H9 (cell line): ENCODE measurements around the gene RASGEF1C. TPM values are rescaled to one million over a fixed set of nuclear protein-coding genes. Genes with fewer than 3 reads are reported as not detected.
"Not testable (repeated sequence)": the region's sequence is repeated elsewhere in the genome, so short reads cannot be mapped to it uniquely, and the experiment has no call there.

Experiments
- DNase-seq: peaks from one replicate; pipeline ENCODE4 v3.0.0-alpha.2; 2017
- H2AFZ ChIP-seq: one replicate; pipeline ENCODE4 v1.6.1; 2013; ENCODE audit warnings: mild to moderate bottlenecking, low read length, control low read depth, moderate library complexity
- H2AK5ac ChIP-seq: 2 replicates; pipeline ENCODE4 v1.6.1; 2013; ENCODE audit warnings: low read length, control low read depth, mixed read lengths; ENCODE audit not compliant: insufficient read length
- H2BK120ac ChIP-seq: one replicate; pipeline ENCODE4 v1.6.1; 2013; ENCODE audit warnings: low read depth, mild to moderate bottlenecking, low read length, control low read depth, inconsistent platforms; ENCODE audit not compliant: poor library complexity, severe bottlenecking
- H2BK12ac ChIP-seq: 2 replicates; pipeline ENCODE4 v1.6.1; 2013; ENCODE audit warnings: low read length, control low read depth, mixed read lengths, low read depth; ENCODE audit not compliant: insufficient read length
- H2BK15ac ChIP-seq: 2 replicates; pipeline ENCODE4 v1.6.1; 2013; ENCODE audit warnings: low read depth, low read length, control low read depth
- H2BK20ac ChIP-seq: one replicate; pipeline ENCODE4 v1.6.1; 2013; ENCODE audit warnings: low read depth, mild to moderate bottlenecking, low read length, control low read depth, inconsistent platforms; ENCODE audit not compliant: poor library complexity, severe bottlenecking
- H2BK5ac ChIP-seq: 2 replicates; pipeline ENCODE4 v1.6.1; 2013; ENCODE audit warnings: low read length, control low read depth, mixed read lengths; ENCODE audit not compliant: insufficient read length
- H3K14ac ChIP-seq: 2 replicates; pipeline ENCODE4 v1.6.1; 2013; ENCODE audit warnings: low read length, control low read depth; ENCODE audit not compliant: insufficient read depth
- H3K18ac ChIP-seq: 2 replicates; pipeline ENCODE4 v1.6.1; 2013; ENCODE audit warnings: low read depth, mild to moderate bottlenecking, mixed read lengths, low read length, control low read depth; ENCODE audit not compliant: insufficient read length
- H3K23ac ChIP-seq: 2 replicates; pipeline ENCODE4 v1.6.1; 2013; ENCODE audit warnings: low read length, control low read depth, mixed read lengths, low read depth; ENCODE audit not compliant: insufficient read length
- H3K23me2 ChIP-seq: 2 replicates; pipeline ENCODE4 v1.6.1; 2013; ENCODE audit warnings: low read depth, mild to moderate bottlenecking, mixed read lengths, low read length, control low read depth; ENCODE audit not compliant: insufficient read length, poor library complexity, severe bottlenecking
- H3K27ac ChIP-seq: 2 replicates; pipeline ENCODE4 v1.5.1; 2013; ENCODE audit warnings: low read length, control low read depth, mixed read lengths, low read depth; ENCODE audit not compliant: insufficient read length
- H3K27me3 ChIP-seq: 2 replicates; pipeline ENCODE4 v1.6.1; 2013; ENCODE audit warnings: low read length, control low read depth, inconsistent platforms; ENCODE audit not compliant: insufficient read depth
- H3K4ac ChIP-seq: 2 replicates; pipeline ENCODE4 v1.6.1; 2013; ENCODE audit warnings: low read depth, mild to moderate bottlenecking, control low read depth, inconsistent platforms, low read length, moderate library complexity
- H3K4me1 ChIP-seq: 2 replicates; pipeline ENCODE4 v1.6.1; 2013; ENCODE audit warnings: low read length, control low read depth, inconsistent platforms; ENCODE audit not compliant: insufficient read depth
- H3K4me2 ChIP-seq: 2 replicates; pipeline ENCODE4 v1.6.1; 2013; ENCODE audit warnings: low read length, control low read depth, mixed read lengths; ENCODE audit not compliant: insufficient read length, insufficient read depth
- H3K56ac ChIP-seq: 2 replicates; pipeline ENCODE4 v1.6.1; 2013; ENCODE audit warnings: low read depth, mild to moderate bottlenecking, mixed read lengths, low read length, control low read depth; ENCODE audit not compliant: insufficient read length
- H3K79me1 ChIP-seq: 2 replicates; pipeline ENCODE4 v1.6.1; 2013; ENCODE audit warnings: low read depth, mild to moderate bottlenecking, moderate library complexity, low read length, control low read depth, inconsistent platforms; ENCODE audit not compliant: insufficient read depth, poor library complexity, severe bottlenecking
- H3K79me2 ChIP-seq: 2 replicates; pipeline ENCODE4 v1.6.1; 2013; ENCODE audit warnings: low read length, control low read depth, inconsistent platforms; ENCODE audit not compliant: insufficient read depth
- H3K9ac ChIP-seq: 2 replicates; pipeline ENCODE4 v1.6.1; 2013; ENCODE audit warnings: low read length, control low read depth, mixed read lengths; ENCODE audit not compliant: insufficient read length; ENCODE audit errors: extremely low read depth
- H3K9me3 ChIP-seq: one replicate; pipeline ENCODE4 v1.6.1; 2013; ENCODE audit warnings: low read depth, low read length, inconsistent platforms; ENCODE audit not compliant: control insufficient read depth
- H3T11ph ChIP-seq: one replicate; pipeline ENCODE4 v1.6.1; 2013; ENCODE audit warnings: mild to moderate bottlenecking, low read length, control low read depth, inconsistent platforms
- H4K20me1 ChIP-seq: one replicate; pipeline ENCODE4 v1.6.1; 2013; ENCODE audit not compliant: control insufficient read depth, insufficient read length, insufficient read depth
- H4K5ac ChIP-seq: 2 replicates; pipeline ENCODE4 v1.6.1; 2013; ENCODE audit warnings: low read depth, mild to moderate bottlenecking, mixed read lengths, low read length, control low read depth; ENCODE audit not compliant: insufficient read length
- H4K8ac ChIP-seq: replicated peaks from 2 replicates; pipeline ENCODE4 v1.6.1; 2013; ENCODE audit warnings: low read length, control low read depth, mixed read lengths, low read depth; ENCODE audit not compliant: insufficient read length
- H4K91ac ChIP-seq: 2 replicates; pipeline ENCODE4 v1.6.1; 2013; ENCODE audit warnings: low read depth, mild to moderate bottlenecking, moderate library complexity, mixed read lengths, low read length, control low read depth; ENCODE audit not compliant: insufficient read length
- H3K27ac Mint-ChIP-seq, 3 experiments: 2 replicates in 2 of 3; 3 replicates in 1 of 3; pipeline ENCODE4 v1.8.0; 2020 to 2021; ENCODE audit warnings: mixed read lengths in 3 of 3, mild to moderate bottlenecking in 1 of 3, moderate library complexity in 1 of 3
- H3K27me3 Mint-ChIP-seq: 2 replicates; pipeline ENCODE4 v1.8.0; 2021; ENCODE audit warnings: low read depth, mild to moderate bottlenecking, moderate library complexity, mixed read lengths
- H3K36me3 Mint-ChIP-seq, 3 experiments: 2 replicates in 2 of 3; 3 replicates in 1 of 3; pipeline ENCODE4 v1.8.0; 2020 to 2021; ENCODE audit warnings: low read depth in 3 of 3, mixed read lengths in 3 of 3; ENCODE audit not compliant: insufficient read depth in 1 of 3
- H3K4me1 Mint-ChIP-seq, 2 experiments: 2 replicates each; pipeline ENCODE4 v1.8.0; 2020; ENCODE audit warnings: mixed read lengths in 2 of 2
- H3K4me3 Mint-ChIP-seq, 2 experiments: 2 replicates in 1 of 2; 3 replicates in 1 of 2; pipeline ENCODE4 v1.8.0; 2020 to 2021; ENCODE audit warnings: mild to moderate bottlenecking in 2 of 2, mixed read lengths in 2 of 2, moderate library complexity in 1 of 2
- H3K9me3 Mint-ChIP-seq, 2 experiments: 2 replicates in 1 of 2; 3 replicates in 1 of 2; pipeline ENCODE4 v1.8.0; 2020; ENCODE audit warnings: mild to moderate bottlenecking in 2 of 2, mixed read lengths in 2 of 2, moderate library complexity in 1 of 2
- WGBS: extraction: QIAGEN DNeasy Blood & Tissue Kit; methylation state at CpG from one replicate; pipeline ENCODE4 v1.1.7; 2013; ENCODE audit warnings: missing lambda C conversion rate, low lambda C conversion rate, mixed read lengths; ENCODE audit not compliant: insufficient read length; ENCODE audit errors: extremely low coverage; 5-methylcytosine and 5-hydroxymethylcytosine counted together
- total RNA-seq: library from RNA; stranded (reverse); gene quantifications from 2 replicates; pipeline ENCODE4 v1.2.1, GENCODE V29; 2021

RASGEF1C gene
- total RNA-seq, 1 experiment from 2014 or later = 0.83 TPM

DNA sequence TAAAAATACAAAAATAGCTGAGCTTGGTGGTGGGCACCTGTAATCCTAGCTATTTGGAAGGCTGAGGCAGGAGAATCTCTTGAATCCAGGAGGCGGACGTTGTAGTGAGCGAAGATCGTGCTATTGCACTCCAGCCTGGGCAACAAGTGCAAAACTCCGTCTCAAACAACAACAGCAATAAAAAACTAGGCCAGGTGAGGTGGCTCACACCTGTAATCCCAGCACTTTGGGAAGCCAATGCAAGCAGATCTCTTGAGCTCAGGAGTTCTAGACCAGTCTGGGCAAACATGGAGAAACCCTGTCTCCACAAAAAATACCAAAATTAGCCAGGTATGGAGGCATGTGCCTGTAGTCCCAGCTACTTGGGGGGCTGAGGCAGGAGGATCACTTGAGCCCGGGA, 84.3 kb downstream of the RASGEF1C start:
- H3K14ac ChIP-seq, H3K9me3 ChIP-seq, H3K23me2 ChIP-seq, H3K79me2 ChIP-seq, H3K4me1 Mint-ChIP-seq, H3K23ac ChIP-seq, DNase-seq, H4K8ac ChIP-seq, H2BK15ac ChIP-seq, H3K36me3 Mint-ChIP-seq, H3K4me3 Mint-ChIP-seq, H3K9ac ChIP-seq, H4K5ac ChIP-seq, H2AK5ac ChIP-seq, H3K79me1 ChIP-seq, H3K4ac ChIP-seq, H3K27me3 ChIP-seq, H2BK12ac ChIP-seq, H2BK120ac ChIP-seq, H4K20me1 ChIP-seq, H3K4me2 ChIP-seq, H3K4me1 ChIP-seq, H3T11ph ChIP-seq, H2BK5ac ChIP-seq, H3K27ac ChIP-seq, H2BK20ac ChIP-seq, H3K56ac ChIP-seq, H3K27me3 Mint-ChIP-seq, H4K91ac ChIP-seq, H3K18ac ChIP-seq, H3K27ac Mint-ChIP-seq, H3K9me3 Mint-ChIP-seq, H2AFZ ChIP-seq: not testable (repeated sequence)
- WGBS = no CpG with 5 or more reads among the region's 6 CpGs
